ENCODE measurements around the gene DNMT3B.
"Not testable (repeated sequence)": the region's sequence is repeated elsewhere in the genome, so short reads cannot be mapped to it uniquely, and the experiment has no call there.

The DNMT3B gene

GRCh38 chr20:32765230-32765875 is 3.2 kb downstream of the DNMT3B start:
- not testable (repeated sequence) for H3K9ac ChIP-seq (ENCODE audit: low read length); DNase-seq (ENCODE audit: low read depth); H3K4me1 ChIP-seq (ENCODE audit: control insufficient read depth, insufficient read depth, low read length); H3K36me3 ChIP-seq (ENCODE audit: control insufficient read depth, insufficient read depth, low read length, severe bottlenecking); H3K9me3 ChIP-seq (ENCODE audit: control insufficient read depth, low read length); H3K4me3 ChIP-seq (ENCODE audit: low read length); H3K27me3 ChIP-seq (replicated peaks; ENCODE audit: control insufficient read depth, insufficient read depth, low read length)

- Histone ChIP-seq H3K9ac (ENCODE audit: low read length) (no peak overlapping the region), H3K36me3 (ENCODE audit: control insufficient read depth, insufficient read depth, low read length, severe bottlenecking) (no peaks in the 10 kb centered on the region), H3K4me3 (ENCODE audit: low read length) (no peak overlapping the region)
Measured at GRCh38 chr20:32767418-32768198, 5.4 kb downstream of the DNMT3B start.

GRCh38 chr20:32772046-32772445 is 9.9 kb downstream of the DNMT3B start:
- Histone ChIP-seq H3K36me3 (ENCODE audit: control insufficient read depth, insufficient read depth, low read length, severe bottlenecking) (no peaks in the 10 kb centered on the region), H3K9me3 (ENCODE audit: control insufficient read depth, low read length) (no peaks in the 10 kb centered on the region), H3K9ac (ENCODE audit: low read length) (no peak overlapping the region), H3K4me1 (ENCODE audit: control insufficient read depth, insufficient read depth, low read length) (no peaks in the 10 kb centered on the region), H3K27me3 (replicated peaks; ENCODE audit: control insufficient read depth, insufficient read depth, low read length) (no peaks in the 10 kb centered on the region), H3K4me3 (ENCODE audit: low read length) (no peak overlapping the region)
- no peak for DNase-seq (ENCODE audit: low read depth)

More at GRCh38 chr20:32767418-32768198, 5.4 kb downstream of the DNMT3B start:
- H3K27me3 ChIP-seq (replicated peaks; ENCODE audit: control insufficient read depth, insufficient read depth, low read length) = no peaks in the 10 kb centered on the region
- H3K4me1 ChIP-seq (ENCODE audit: control insufficient read depth, insufficient read depth, low read length) = peaks cover 6% of the 10 kb centered on the region
- H3K9me3 ChIP-seq (ENCODE audit: control insufficient read depth, low read length) = no peaks in the 10 kb centered on the region
- DNase-seq (ENCODE audit: low read depth) = no peak

GRCh38 chr20:32773223-32773622 is 11.0 kb downstream of the DNMT3B start:
- Histone ChIP-seq H3K9ac (ENCODE audit: low read length) (no peak overlapping the region), H3K36me3 (ENCODE audit: control insufficient read depth, insufficient read depth, low read length, severe bottlenecking) (no peaks in the 10 kb centered on the region), H3K4me3 (ENCODE audit: low read length) (no peak overlapping the region), H3K27me3 (replicated peaks; ENCODE audit: control insufficient read depth, insufficient read depth, low read length) (no peaks in the 10 kb centered on the region), H3K4me1 (ENCODE audit: control insufficient read depth, insufficient read depth, low read length) (no peaks in the 10 kb centered on the region), H3K9me3 (ENCODE audit: control insufficient read depth, low read length) (no peaks in the 10 kb centered on the region)
- DNase-seq (ENCODE audit: low read depth) = no peak

DNA sequence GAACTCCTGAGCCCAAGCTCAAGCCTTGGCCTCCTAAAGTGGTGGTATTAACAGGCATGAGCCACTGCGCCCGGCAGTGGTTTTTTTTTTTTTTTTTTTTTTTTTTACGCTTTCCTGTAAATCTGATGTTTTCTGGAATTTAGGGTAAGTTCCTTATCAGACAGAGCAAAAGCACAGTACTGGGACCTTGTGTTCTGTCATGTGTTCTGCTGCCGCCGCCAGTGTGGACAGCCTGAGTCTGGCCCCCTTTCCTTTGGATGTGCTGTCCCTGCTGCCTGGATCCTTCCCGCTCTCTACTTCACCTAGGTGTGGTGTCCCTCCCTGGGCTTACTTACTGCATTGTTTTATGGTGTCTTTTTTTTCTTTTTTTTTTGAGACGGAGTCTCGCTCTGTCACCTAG is 11.7 kb downstream of the DNMT3B start:
- no peaks in the 10 kb centered on the region for H3K4me1 ChIP-seq (ENCODE audit: control insufficient read depth, insufficient read depth, low read length)
- no peak for DNase-seq (ENCODE audit: low read depth)
- no peaks in the 10 kb centered on the region for H3K36me3 ChIP-seq (ENCODE audit: control insufficient read depth, insufficient read depth, low read length, severe bottlenecking)
- no peak overlapping the region for H3K9ac ChIP-seq (ENCODE audit: low read length)
- H3K9me3 ChIP-seq (ENCODE audit: control insufficient read depth, low read length) = no peaks in the 10 kb centered on the region
- no peak overlapping the region for H3K4me3 ChIP-seq (ENCODE audit: low read length)
- no peaks in the 10 kb centered on the region for H3K27me3 ChIP-seq (replicated peaks; ENCODE audit: control insufficient read depth, insufficient read depth, low read length)

DNA sequence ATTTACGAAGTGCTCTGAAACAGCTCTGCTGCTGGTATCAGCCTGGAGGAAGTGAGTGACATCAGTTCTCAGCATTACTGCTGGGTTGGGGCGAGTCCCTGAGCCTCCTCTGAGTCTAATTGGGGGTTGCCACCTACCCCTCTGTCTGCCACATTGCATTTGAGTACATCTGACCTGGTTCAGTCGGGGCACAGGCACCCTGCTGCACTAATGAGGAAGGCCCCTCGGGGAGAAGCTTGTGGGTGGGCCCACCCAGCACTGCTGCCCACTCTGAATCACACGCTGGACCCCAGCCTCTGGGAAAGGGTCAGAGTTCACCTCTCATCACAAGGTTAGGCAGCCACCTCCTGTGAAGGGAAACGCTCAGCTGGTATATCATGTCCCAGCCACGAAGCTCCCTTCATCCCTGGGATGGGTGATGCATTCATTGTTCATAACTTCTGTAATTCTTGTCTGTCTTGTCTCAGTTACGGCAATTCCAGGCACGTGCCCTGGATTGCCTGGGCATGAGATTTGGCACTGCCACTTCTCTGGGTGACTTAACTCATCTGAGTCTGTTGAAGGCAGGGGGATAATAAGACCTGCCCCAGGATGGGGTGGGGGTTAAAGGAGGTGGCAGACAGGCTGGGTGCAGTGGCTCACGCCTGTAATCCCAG is 13.3 kb downstream of the DNMT3B start:
- Histone ChIP-seq H3K36me3 (ENCODE audit: control insufficient read depth, insufficient read depth, low read length, severe bottlenecking) (no peaks in the 10 kb centered on the region), H3K9ac (ENCODE audit: low read length) (no peak overlapping the region), H3K9me3 (ENCODE audit: control insufficient read depth, low read length) (no peaks in the 10 kb centered on the region), H3K4me3 (ENCODE audit: low read length) (no peak overlapping the region), H3K27me3 (replicated peaks; ENCODE audit: control insufficient read depth, insufficient read depth, low read length) (no peaks in the 10 kb centered on the region), H3K4me1 (ENCODE audit: control insufficient read depth, insufficient read depth, low read length) (no peaks in the 10 kb centered on the region)
- no peak for DNase-seq (ENCODE audit: low read depth)

DNA sequence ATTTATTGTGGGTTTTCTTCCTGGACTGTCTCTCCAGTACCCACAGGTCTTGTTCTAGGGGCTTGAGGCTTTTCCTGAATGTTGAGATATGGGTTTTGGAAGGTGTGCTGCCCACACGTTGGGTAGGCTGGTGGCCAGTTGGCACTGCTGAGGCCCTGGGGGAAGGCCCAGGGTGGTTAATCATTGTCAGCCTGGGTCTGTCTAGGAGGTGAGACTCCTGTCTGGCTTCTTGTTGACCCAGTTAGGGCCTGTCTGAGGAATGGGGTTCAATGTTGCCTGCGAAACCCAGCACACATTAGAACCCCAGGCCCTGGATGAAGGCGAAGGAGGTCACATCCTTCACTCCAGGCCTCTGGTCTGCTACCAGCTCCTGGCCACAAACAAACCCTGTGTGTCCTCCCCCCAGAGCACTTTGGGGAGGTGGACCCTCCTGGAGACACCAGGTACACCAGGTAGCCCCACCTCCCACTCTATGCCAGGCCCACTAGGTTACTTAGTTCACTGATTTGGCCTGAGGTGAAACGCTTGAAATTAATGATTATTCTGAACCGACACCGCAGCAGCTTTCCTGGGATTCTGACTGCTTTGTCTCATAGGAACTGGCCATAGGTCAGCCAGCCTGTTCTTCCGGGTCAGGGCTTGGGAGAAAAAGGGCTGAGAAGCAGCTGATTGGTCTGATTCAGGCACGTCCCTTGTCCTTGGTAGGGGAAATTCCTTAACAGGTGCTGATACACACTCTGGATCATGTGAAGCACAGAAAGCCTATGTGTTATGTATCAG is 15.2 kb downstream of the DNMT3B start:
- DNase-seq (ENCODE audit: low read depth) = no peak
- Histone ChIP-seq H3K4me1 (ENCODE audit: control insufficient read depth, insufficient read depth, low read length) (no peaks in the 10 kb centered on the region), H3K9ac (ENCODE audit: low read length) (no peak overlapping the region), H3K27me3 (replicated peaks; ENCODE audit: control insufficient read depth, insufficient read depth, low read length) (no peaks in the 10 kb centered on the region), H3K36me3 (ENCODE audit: control insufficient read depth, insufficient read depth, low read length, severe bottlenecking) (no peaks in the 10 kb centered on the region), H3K9me3 (ENCODE audit: control insufficient read depth, low read length) (no peaks in the 10 kb centered on the region), H3K4me3 (ENCODE audit: low read length) (no peak overlapping the region)

GRCh38 chr20:32779500-32780211 is 17.5 kb downstream of the DNMT3B start:
- Histone ChIP-seq H3K9ac (ENCODE audit: low read length) (no peak overlapping the region), H3K36me3 (ENCODE audit: control insufficient read depth, insufficient read depth, low read length, severe bottlenecking) (no peaks in the 10 kb centered on the region), H3K4me1 (ENCODE audit: control insufficient read depth, insufficient read depth, low read length) (no peaks in the 10 kb centered on the region), H3K9me3 (ENCODE audit: control insufficient read depth, low read length) (no peaks in the 10 kb centered on the region), H3K4me3 (ENCODE audit: low read length) (no peak overlapping the region), H3K27me3 (replicated peaks; ENCODE audit: control insufficient read depth, insufficient read depth, low read length) (no peaks in the 10 kb centered on the region)
- no peak for DNase-seq (ENCODE audit: low read depth)

DNA sequence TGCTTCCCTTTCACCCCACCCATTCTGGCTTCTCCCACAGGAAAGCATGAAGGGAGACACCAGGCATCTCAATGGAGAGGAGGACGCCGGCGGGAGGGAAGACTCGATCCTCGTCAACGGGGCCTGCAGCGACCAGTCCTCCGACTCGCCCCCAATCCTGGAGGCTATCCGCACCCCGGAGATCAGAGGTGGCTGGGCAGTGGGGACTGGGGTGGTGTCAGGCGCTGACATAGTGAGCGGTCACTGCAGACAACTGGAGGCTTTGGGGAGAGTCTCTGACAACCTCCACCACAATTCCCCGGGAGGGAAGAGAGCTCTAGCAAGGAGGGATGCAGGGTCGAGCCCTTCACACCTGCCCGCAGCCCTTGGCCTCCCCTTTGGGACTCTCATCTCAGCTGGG is 18.1 kb downstream of the DNMT3B start:
- DNase-seq (ENCODE audit: low read depth) = no peak
- Histone ChIP-seq H3K4me3 (ENCODE audit: low read length) (no peak overlapping the region), H3K9me3 (ENCODE audit: control insufficient read depth, low read length) (no peaks in the 10 kb centered on the region), H3K9ac (ENCODE audit: low read length) (no peak overlapping the region), H3K4me1 (ENCODE audit: control insufficient read depth, insufficient read depth, low read length) (no peaks in the 10 kb centered on the region), H3K36me3 (ENCODE audit: control insufficient read depth, insufficient read depth, low read length, severe bottlenecking) (no peaks in the 10 kb centered on the region), H3K27me3 (replicated peaks; ENCODE audit: control insufficient read depth, insufficient read depth, low read length) (no peaks in the 10 kb centered on the region)

GRCh38 chr20:32780749-32781655 is 18.8 kb downstream of the DNMT3B start:
- Histone ChIP-seq H3K36me3 (ENCODE audit: control insufficient read depth, insufficient read depth, low read length, severe bottlenecking) (no peaks in the 10 kb centered on the region), H3K9ac (ENCODE audit: low read length) (no peak overlapping the region), H3K9me3 (ENCODE audit: control insufficient read depth, low read length) (no peaks in the 10 kb centered on the region), H3K4me3 (ENCODE audit: low read length) (no peak overlapping the region), H3K4me1 (ENCODE audit: control insufficient read depth, insufficient read depth, low read length) (no peaks in the 10 kb centered on the region), H3K27me3 (replicated peaks; ENCODE audit: control insufficient read depth, insufficient read depth, low read length) (no peaks in the 10 kb centered on the region)
- DNase-seq (ENCODE audit: low read depth) = no peak
